Stomach (tissue), 4 donors: ENCODE data around the gene FRMPD2.

ENCODE experiments used
- CTCF ChIP-seq, 7 experiments: fragments of 450-650 bp in 4 of 7; fragments of 200-600 bp in 3 of 7; sonication (generic) in 3 of 7; IDR thresholded peaks; one replicate each; pipeline ENCODE4 v1.5.1; 2016 to 2019; ENCODE audit warnings: antibody characterized with exemption in 7 of 7, control low read depth in 2 of 7, mild to moderate bottlenecking in 1 of 7
- EP300 ChIP-seq: sonication (generic); formaldehyde crosslinking; IDR thresholded peaks from one replicate; pipeline ENCODE4 v1.6.1; 2017; ENCODE audit warnings: antibody characterized with exemption
- POLR2A ChIP-seq, 4 donors: fragments of 450-650 bp; IDR thresholded peaks; one replicate each; pipeline ENCODE4 v1.6.1; 2016; ENCODE audit warnings: antibody characterized with exemption in 4 of 4, control low read depth in 2 of 4, mild to moderate bottlenecking in 1 of 4, moderate library complexity in 1 of 4
- POLR2AphosphoS5 ChIP-seq, 3 donors: sonication (generic); formaldehyde crosslinking; IDR thresholded peaks; one replicate each; pipeline ENCODE4 v1.6.1; 2016; ENCODE audit warnings: antibody characterized with exemption in 3 of 3

GRCh38 chr10:48272682-48273081, 1.8 kb downstream of the FRMPD2 start:
- TF ChIP-seq POLR2A (IDR thresholded peaks at IDR 0.05), result no peak
- no peak for TF ChIP-seq POLR2AphosphoS5 (IDR thresholded peaks at IDR 0.05)
- no peak for TF ChIP-seq CTCF (IDR thresholded peaks at IDR 0.05)
- TF ChIP-seq EP300, result no peak
